Fibroblast of lung (primary cell): ENCODE data around the gene SLC35F5.

Source experiments
- CTCF ChIP-seq, 2 donors: IDR thresholded peaks in 1 of 2; conservative IDR thresholded peaks in 1 of 2; 1 replicate in 1 of 2; 2 replicates in 1 of 2; pipeline ENCODE4 v1.5.1; 2011 to 2012; ENCODE audit warnings: low read length in 2 of 2, control low read depth in 1 of 2, inconsistent platforms in 1 of 2, low read depth in 1 of 2, mild to moderate bottlenecking in 1 of 2
- EZH2 ChIP-seq: IDR thresholded peaks from 2 replicates; pipeline ENCODE4 v1.5.1; 2012; ENCODE audit warnings: low read length, control low read depth, mild to moderate bottlenecking; ENCODE audit errors: missing control alignments

- TF ChIP-seq CTCF (conservative IDR thresholded peaks at IDR 0.05 in 1 of 2, IDR thresholded peaks at IDR 0.05 in 1 of 2; ENCODE audit: low read depth in 1 of 2, low read length in 2 of 2) (no peak), EZH2 (no peak)
Measured at GRCh38 chr2:113703386-113704299, 52.8 kb downstream of the SLC35F5 start.
